Astrocyte of the spinal cord (primary cell): Measurements from ENCODE around the gene PLXNA2.

Source experiments
- DNase-seq: peaks from one replicate; pipeline ENCODE4 v3.0.0; 2011; ENCODE audit warnings: low read depth, low spot score
- H3K4me3 ChIP-seq: 2 replicates; pipeline ENCODE4 v1.5.1; 2011; ENCODE audit warnings: low read depth, mild to moderate bottlenecking, low read length, moderate library complexity
- in situ Hi-C: cut with HindIII; loops from 2 replicates; pipeline ENCODE4 v1.10.0; 2017; ENCODE audit warnings: low sequenced_read_pairs
- TF ChIP-seq, protein P1 (sequence below): IDR thresholded peaks from 2 replicates; pipeline ENCODE4 v1.5.1; 2012; ENCODE audit warnings: low read depth, mild to moderate bottlenecking, low read length, inconsistent platforms

Gene PLXNA2, protein sequence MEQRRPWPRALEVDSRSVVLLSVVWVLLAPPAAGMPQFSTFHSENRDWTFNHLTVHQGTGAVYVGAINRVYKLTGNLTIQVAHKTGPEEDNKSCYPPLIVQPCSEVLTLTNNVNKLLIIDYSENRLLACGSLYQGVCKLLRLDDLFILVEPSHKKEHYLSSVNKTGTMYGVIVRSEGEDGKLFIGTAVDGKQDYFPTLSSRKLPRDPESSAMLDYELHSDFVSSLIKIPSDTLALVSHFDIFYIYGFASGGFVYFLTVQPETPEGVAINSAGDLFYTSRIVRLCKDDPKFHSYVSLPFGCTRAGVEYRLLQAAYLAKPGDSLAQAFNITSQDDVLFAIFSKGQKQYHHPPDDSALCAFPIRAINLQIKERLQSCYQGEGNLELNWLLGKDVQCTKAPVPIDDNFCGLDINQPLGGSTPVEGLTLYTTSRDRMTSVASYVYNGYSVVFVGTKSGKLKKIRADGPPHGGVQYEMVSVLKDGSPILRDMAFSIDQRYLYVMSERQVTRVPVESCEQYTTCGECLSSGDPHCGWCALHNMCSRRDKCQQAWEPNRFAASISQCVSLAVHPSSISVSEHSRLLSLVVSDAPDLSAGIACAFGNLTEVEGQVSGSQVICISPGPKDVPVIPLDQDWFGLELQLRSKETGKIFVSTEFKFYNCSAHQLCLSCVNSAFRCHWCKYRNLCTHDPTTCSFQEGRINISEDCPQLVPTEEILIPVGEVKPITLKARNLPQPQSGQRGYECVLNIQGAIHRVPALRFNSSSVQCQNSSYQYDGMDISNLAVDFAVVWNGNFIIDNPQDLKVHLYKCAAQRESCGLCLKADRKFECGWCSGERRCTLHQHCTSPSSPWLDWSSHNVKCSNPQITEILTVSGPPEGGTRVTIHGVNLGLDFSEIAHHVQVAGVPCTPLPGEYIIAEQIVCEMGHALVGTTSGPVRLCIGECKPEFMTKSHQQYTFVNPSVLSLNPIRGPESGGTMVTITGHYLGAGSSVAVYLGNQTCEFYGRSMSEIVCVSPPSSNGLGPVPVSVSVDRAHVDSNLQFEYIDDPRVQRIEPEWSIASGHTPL (N-terminal part only)

DNA sequence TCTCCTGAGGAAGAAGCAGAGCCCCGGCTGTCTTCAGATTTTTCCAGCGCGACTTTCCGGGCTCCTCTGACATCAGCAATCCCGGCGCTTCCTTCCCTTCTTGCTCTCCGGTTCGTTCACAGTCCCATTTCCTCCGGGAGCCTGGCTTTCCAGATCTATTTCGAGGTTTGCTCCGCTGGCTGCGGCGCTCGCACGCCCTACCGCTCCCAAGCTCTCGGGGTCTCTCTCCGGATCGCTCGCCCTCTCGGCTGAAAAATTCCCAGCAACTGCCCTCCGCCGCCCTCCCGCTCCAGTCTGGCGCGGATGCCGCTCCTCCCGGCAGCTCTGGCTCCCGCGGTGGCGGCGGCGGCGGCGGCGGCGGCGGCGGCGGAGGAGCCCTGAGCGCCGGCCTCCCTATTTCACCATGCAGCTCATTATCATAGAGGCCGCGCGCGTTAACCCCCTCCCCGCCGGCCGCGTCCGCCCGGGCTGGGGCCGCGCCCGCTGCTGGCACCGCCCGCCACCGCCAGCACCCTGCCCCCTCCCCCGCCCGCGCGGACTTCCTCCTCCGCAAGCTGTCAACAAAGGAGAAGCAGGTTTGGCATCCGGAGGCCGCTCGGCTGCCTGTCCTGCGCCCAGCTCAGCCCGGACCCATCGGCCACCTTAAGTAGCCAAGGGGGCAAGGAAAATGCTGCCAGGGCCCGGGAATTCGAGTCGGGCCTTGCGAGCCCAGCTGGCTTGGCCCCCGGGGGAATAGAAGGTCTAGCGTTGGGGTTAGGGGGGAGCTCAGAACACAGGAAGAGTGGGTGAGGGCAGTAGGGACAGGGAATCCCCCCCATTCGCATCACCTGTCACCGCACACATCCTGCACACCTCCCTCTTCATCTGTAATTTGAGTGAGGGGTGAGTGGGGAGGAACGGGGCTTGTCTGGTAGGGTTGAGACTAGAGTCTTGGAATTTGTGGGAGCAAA lies at the start of gene PLXNA2:
TSS of gene PLXNA2 (minus strand) at position 418 of the 950 bp plus-strand sequence. CDS start 26,462 bp downstream, outside the sequence.
- DNase-seq, result peak; percentile 62
- in situ Hi-C loops, result no loop called here
- TF ChIP-seq, protein P1, sequence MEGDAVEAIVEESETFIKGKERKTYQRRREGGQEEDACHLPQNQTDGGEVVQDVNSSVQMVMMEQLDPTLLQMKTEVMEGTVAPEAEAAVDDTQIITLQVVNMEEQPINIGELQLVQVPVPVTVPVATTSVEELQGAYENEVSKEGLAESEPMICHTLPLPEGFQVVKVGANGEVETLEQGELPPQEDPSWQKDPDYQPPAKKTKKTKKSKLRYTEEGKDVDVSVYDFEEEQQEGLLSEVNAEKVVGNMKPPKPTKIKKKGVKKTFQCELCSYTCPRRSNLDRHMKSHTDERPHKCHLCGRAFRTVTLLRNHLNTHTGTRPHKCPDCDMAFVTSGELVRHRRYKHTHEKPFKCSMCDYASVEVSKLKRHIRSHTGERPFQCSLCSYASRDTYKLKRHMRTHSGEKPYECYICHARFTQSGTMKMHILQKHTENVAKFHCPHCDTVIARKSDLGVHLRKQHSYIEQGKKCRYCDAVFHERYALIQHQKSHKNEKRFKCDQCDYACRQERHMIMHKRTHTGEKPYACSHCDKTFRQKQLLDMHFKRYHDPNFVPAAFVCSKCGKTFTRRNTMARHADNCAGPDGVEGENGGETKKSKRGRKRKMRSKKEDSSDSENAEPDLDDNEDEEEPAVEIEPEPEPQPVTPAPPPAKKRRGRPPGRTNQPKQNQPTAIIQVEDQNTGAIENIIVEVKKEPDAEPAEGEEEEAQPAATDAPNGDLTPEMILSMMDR, result no peak
- peak within 1 kb of the TSS; percentile 77 for H3K4me3 ChIP-seq

DNA sequence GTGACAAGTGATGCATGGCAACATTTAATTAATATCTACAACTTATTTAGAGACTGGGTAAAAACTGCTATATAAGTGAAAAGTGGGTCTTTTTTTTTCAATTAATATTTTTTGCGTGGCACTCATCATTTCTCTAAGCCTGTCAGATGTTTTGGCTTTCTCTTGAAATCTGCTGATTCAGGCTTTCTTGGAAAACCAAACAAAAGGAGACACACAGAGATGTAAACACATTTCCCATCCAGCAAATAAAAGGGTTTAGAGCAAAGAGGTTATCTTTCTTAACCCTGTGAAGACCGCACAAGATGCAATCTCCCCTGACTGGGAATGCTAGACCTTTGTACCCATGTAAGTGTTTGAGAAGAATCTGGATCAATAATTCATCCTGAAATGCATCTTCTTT lies 48.7 kb upstream of the PLXNA2 start:
- DNase-seq, result no peak
- in situ Hi-C loops, result no loop called here
- TF ChIP-seq, protein P1, result no peak
- no peak overlapping the region for H3K4me3 ChIP-seq

DNA sequence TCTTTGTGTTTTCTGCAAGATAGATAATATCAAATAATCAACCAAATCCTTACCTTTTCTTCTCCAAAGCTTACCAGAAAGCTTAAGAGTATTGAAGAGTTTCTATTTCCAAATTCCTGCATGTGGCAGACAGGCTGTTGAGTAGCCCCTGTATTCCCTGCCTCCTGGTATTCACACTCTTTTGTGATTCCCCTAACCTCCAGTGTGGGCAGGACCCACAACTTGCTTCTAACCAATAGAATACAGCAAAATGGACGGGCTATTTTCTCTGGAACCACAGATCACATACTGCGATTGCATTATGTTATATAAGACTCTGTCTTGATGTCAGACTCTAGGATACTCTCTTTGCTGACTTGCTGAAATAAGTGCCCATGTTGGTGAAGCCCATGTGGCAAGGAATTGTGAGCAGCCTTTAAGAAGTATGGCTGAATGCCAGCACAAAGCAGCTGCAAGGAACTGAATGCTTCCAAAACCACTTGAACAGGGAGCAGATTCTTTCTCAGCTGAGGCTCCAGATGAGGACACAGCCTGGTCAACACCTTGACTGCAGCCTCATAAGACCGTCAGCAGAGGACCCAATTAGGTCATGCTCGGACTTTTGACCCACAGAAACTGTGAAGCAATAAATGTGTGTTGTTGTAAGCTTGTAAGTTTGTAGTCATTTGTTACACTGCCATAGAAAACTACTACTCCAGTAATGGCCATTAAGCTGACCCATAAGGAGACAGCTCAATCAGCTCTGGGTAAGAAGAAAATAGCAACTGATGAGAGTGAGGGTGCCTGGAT lies 47.9 kb upstream of the PLXNA2 start:
- in situ Hi-C loops, result no loop called here
- H3K4me3 ChIP-seq, result no peak overlapping the region
- no peak for DNase-seq
- TF ChIP-seq, protein P1, result no peak

DNA sequence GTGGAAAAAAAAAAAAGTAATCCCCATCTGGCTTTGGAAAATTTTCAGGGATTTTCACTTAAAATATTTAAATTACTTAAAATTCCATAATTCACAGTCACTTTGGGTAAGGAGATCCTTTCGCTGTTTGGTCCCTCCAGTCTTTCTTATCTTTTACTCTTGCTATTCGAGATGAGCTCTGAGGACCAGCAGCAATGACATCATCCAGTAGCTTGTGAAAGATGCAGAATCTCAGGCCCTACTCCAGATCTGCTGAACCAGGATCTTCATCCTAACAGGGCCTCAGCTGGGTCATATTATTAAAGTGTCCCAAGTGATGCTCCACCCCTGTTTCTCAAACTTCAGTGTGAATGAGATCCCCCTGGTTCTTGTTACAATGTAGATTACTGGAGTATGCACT lies 46.9 kb upstream of the PLXNA2 start:
- TF ChIP-seq, protein P1, result no peak
- DNase-seq, result no peak
- in situ Hi-C loops, result no loop called here
- H3K4me3 ChIP-seq, result no peak overlapping the region

DNA sequence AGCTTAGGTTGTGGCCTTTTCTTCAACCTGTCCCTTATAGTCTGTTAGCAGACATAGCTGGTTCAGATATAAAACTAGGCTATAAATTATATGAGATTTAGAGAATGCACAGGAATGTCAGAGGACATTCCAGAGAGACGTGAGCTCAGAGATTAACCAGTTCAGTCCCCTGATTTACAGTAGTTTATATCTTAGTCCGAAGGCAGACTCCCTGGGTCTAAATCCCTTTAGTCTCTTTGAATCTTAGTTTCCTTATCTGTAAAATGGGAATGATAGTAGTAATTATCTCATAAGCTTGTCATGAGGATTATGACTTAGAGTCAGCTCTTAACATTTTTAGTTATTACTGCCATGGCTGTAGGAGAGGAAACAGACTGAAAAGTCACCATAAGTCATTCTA lies 45.5 kb upstream of the PLXNA2 start:
- no peak for DNase-seq
- no peak overlapping the region for H3K4me3 ChIP-seq
- in situ Hi-C loops, result no loop called here
- TF ChIP-seq, protein P1, result no peak
